ENCODE data around the gene SKOR1. TPM values are rescaled to one million over a fixed set of nuclear protein-coding genes. Genes with fewer than 3 reads are reported as not detected.

SKOR1 gene
- total RNA-seq, 1 donor from 2014 or later, result under 0.01 TPM

GRCh38 chr15:67831363-67831762 is 6.1 kb downstream of the SKOR1 start:
- no peak for DNase-seq (ENCODE audit: low read depth in 2 of 2)

DNA sequence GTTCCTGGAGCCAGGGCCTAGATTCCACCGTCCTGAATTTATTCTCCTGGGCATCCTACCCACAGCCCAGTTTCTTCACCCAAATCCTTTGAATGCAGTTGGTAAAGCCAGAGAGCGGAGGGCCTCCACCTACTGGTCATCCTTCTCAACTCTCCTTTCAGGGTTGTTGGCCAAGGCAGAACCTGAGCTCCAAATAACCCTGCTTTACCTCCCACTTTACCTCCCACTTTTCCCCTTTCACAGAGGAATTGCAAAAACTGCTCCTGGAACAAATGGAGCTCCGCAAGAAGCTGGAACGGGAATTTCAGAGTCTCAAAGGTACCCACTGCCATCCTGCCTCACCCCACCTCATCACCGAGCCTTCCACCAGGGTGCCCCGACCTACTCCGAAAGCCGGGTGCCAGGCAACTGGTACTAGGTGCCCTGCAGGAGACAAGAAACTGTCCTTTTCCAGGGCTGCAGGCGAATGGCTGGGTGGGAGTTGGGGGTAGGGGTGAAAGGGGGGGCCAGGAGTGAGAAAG is 6.8 kb downstream of the SKOR1 start:
- DNase-seq (ENCODE audit: low read depth in 2 of 2), result no peak

DNA sequence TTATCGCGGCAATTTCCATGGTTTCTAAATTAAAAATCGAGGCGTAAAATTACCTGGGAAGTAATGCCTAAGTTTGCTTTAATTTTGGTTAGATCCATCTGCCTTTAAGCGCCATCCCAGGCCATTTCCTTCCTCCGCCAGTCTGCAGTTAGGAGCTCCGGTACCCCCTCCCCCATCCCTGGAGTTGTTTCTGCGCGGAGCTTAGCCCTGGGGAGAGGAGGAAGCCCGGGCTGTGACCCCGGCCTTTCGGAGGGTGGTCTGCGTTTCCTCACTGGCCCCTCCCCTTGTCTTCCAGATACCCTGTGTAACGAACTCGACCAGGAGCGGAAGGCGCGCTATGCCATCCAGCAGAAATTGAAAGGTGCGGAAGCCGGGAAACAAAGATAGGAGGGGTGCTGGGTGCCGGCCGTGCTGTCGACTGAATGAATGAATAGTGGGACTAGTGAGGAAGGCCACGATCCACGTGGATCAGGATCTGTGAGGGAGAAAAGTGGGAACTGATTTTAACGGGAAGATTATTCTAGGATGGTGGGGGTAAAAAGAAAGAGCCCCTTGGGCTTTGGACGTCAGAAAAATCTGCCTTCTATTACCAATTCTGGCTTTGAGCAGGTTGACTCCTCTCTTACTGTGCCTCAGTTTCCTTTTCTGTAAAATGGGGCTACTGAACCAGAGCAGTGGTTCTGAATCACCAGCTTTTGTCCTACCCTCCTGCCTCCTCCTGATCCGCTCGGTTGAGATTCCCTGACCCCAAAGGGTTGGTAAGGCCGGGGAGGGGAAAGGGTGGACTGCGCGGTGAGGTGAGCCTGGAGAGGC is 7.8 kb downstream of the SKOR1 start:
- DNase-seq (ENCODE audit: low read depth in 2 of 2), result no peak

DNA sequence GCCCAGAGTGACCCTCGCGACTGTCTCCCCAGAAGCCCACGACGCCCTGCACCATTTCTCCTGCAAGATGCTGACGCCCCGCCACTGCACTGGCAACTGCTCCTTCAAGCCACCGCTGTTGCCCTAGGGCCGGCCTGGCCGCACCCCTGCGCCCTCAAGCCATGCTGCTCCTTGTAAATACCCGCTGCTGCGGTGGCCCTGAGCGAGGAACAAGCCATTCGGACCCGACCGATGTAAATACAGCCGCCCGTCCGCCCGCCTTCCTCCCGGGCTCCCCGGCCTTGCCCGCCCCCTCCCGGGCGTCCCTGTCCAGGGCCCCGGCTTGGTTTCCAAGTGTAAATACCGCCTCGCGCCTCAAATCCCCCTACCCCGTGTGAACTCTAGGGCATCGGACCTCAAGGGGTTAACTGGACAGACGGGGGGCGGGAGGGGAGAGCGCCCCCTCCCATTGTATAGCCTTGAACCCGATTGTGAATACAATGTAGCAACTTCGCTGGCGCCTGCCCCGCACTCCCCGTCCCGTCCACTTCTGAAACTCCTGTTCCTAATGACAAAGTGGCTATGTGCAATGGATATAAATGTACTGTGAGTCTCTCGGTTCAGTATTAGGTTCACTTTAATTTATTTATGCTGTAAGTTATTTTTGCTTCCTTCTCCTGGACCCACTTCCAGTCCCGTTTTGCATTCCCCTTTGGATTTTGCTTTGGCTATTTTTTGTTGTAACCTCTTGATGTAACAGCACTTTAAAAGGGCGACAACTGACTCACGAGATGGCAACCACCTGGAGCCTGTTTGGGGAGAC is 8.6 kb downstream of the SKOR1 start:
- DNase-seq (ENCODE audit: low read depth in 2 of 2), result peak in 1 of 2 donors; percentile 52

DNA sequence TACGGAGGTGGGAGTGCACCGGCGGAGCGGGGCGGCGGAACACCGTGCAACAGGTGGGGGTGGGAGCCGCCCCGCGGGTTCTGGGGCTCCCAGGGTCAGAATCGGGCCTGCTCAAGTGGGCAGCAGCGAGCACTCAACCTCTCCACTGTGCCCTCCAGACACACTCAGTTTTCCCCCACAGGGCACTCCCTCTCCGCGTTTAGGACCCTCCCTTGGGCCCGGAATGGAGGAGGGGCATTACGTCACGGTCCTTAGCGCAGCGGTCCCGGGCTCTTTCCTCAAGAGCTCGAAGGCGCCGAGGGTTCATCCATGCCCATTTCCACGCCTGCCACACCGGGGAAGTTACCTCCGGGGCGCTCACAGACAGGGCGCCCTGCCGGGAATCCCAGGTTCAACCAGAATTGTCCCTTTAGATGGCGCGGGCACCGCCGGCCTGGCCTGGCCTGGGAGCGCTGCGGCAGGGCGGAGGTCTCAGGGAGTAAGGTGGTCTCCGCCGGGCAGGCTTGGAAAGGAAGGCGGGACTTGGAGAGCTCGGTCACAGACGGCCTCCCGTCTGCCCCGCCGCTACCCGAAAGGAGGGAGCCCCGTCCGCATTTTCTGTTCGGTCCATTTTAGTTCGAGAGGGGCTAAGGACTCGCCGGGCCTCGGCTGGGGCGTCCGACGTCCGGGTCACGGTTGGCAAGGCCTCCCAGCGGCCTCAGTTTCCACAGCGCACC is 9.4 kb downstream of the SKOR1 start:
- DNase-seq (ENCODE audit: low read depth in 2 of 2), result no peak

- no peak for DNase-seq (ENCODE audit: low read depth in 2 of 2)
Measured at GRCh38 chr15:67835297-67836133, 10.2 kb downstream of the SKOR1 start.

- DNase-seq (ENCODE audit: low read depth in 2 of 2), result no peak
Measured at GRCh38 chr15:67836134-67836455, 10.8 kb downstream of the SKOR1 start.

DNA sequence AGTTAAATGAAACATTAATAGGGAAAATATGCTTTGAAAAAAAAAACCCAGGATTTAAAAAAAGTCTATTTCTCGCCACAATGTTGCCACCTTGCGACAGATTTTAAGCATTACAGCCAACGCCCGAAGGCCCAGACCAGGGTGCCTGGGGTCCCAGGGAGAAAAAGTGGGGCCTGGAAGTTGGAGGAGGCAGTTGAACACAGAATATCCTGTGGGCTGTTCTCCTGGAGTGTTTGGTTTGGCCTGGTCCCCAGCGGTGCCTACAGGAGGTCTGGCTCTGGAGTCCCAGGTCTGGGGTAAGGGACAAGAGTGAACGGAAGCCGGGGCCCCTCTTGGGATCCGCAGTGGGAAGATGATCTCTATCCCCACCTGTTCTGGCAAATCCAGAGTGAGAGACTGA is 11.2 kb downstream of the SKOR1 start:
- peak in 1 of 2 donors; percentile 49 for DNase-seq (ENCODE audit: low read depth in 2 of 2)

DNA sequence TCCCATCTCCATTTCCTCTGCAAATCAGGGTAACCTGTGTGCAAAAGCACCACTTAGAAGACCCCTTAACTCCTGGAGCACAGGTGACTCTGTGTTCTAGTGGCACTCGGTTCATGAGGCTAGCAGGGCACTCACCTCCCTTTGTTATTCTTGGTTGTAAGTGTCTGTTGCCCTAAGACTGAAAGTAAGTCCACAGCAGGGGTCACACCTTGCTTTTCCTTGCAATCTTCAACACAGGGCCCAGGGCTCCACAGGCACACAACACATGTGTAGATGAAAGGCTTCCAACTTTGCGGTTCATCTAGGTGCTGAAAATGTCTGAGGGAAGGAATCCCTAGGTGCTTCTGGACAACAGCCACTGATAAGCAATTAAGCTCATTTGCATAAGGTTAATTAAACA is 11.6 kb downstream of the SKOR1 start:
- DNase-seq (ENCODE audit: low read depth in 2 of 2), result no peak

GRCh38 chr15:67838789-67839332 is 13.6 kb downstream of the SKOR1 start:
- peak in 1 of 2 donors; percentile 41 for DNase-seq (ENCODE audit: low read depth in 2 of 2)

DNA sequence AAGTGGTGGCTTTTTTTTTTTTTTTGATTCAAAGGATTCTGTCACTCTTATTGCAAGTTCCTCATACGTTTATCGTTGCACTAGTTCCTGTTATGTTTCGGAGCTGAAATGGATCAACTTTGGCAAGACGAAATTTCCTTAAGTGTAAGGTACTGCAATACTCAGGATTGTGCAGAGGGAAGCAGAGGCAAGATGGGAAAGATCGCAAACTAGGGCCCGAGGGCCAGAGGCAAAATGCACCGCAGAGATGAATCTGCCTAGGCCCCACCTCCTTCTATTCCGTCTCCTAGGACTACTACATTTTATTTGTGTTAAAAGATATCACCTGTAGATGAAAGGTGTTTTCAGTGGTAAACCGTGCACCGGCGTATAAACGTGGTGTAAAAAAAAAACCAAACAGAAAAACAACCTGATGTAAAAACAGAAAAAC is 14.2 kb downstream of the SKOR1 start:
- peak in 1 of 2 donors; percentile 29 for DNase-seq (ENCODE audit: low read depth in 2 of 2)

GRCh38 chr15:67839929-67840748 is 14.8 kb downstream of the SKOR1 start, which contains the start of gene RNU6-1:
RNU6-1 (minus strand) TSS chr15:67840045.
- DNase-seq (ENCODE audit: low read depth in 2 of 2), result peak; percentile 91

GRCh38 chr15:67840749-67841512 is 15.6 kb downstream of the SKOR1 start:
- DNase-seq (ENCODE audit: low read depth in 2 of 2), result no peak

DNA sequence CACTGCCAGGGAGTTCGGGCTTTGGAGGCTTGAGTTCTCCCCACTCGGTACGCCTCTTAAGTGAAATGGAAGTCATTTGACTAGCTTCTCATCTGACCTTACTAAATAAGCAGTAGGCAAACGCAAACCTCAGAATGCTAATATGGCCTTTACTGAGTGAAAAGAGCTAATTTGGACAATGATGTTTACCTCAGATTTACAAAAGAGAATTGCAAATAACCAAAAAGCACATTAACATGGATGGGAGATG is 16.1 kb downstream of the SKOR1 start:
- no peak for DNase-seq (ENCODE audit: low read depth in 2 of 2)

- DNase-seq (ENCODE audit: low read depth in 2 of 2), result peak in 1 of 2 donors; percentile 40
Measured at GRCh38 chr15:67843092-67843501, 17.8 kb downstream of the SKOR1 start.

GRCh38 chr15:67843571-67844387 is 18.5 kb downstream of the SKOR1 start:
- peak; percentile 94 to 95 for DNase-seq (ENCODE audit: low read depth in 2 of 2)

DNA sequence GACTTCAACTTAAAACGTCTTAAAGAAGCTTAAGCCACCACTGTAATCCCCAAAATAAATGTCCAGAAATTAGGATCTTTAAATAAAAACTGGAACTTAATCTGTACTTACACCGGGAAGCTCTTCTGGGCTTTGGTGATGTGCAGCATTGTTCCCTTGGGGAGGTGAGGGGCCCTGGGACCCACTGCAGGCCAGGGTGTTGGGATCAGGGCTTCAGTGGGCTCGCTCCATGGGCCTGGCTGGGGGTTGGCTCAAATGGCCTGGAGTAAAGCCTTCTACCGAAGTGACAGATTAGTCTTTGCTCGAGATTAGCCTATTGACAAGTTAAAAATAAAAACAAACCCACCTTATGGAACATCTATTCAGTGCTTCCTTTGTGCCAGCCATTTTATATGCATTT is 20.7 kb downstream of the SKOR1 start:
- DNase-seq (ENCODE audit: low read depth in 2 of 2), result no peak

DNA sequence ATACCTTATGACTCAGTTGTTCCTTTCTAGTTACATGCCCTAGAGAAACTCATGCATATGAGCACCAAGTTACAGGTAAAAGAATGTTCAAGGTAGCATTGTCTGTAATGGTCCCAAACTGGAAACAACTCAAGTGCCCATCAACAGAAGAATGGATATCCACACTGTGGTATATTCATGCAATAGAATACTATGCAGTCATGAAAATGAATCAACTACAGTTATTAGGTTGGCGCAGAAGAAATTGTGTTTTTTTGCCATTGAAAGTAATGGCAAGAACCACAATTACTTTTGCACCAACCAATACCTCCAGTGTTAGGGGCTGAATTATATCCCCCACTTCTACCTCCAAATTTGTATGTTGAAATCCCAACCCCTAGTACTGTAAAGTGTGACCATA is 24.2 kb downstream of the SKOR1 start:
- no peak for DNase-seq (ENCODE audit: low read depth in 2 of 2)
